Vagina (tissue), 2 donors: Measurements from ENCODE around the gene OR2B2.

ENCODE experiments used
- CTCF ChIP-seq, 3 experiments: fragments of 450-650 bp in 2 of 3; fragments of 200-600 bp in 1 of 3; sonication (generic) in 1 of 3; IDR thresholded peaks; one replicate each; pipeline ENCODE4 v1.5.1; 2017 to 2019; ENCODE audit warnings: antibody characterized with exemption in 3 of 3, mild to moderate bottlenecking in 2 of 3, moderate library complexity in 2 of 3
- POLR2A ChIP-seq, 2 donors: fragments of 450-650 bp; IDR thresholded peaks; one replicate each; pipeline ENCODE4 v1.6.1; 2017; ENCODE audit warnings: antibody characterized with exemption in 2 of 2, mild to moderate bottlenecking in 2 of 2, moderate library complexity in 2 of 2
- POLR2AphosphoS5 ChIP-seq, 2 donors: sonication (generic); formaldehyde crosslinking; IDR thresholded peaks; one replicate each; pipeline ENCODE4 v1.9.0; 2017; ENCODE audit warnings: antibody characterized with exemption in 2 of 2, mild to moderate bottlenecking in 2 of 2, low read depth in 1 of 2; ENCODE audit not compliant: insufficient read depth in 1 of 2

- TF ChIP-seq POLR2A (IDR thresholded peaks at IDR 0.05) (no peak), CTCF (IDR thresholded peaks at IDR 0.05) (no peak), POLR2AphosphoS5 (IDR thresholded peaks at IDR 0.05; ENCODE audit: insufficient read depth in 1 of 2, low read depth in 1 of 2) (no peak)
These were observed at the start of gene OR2B2 for GRCh38 chr6:27911956-27912446.
